Right lobe of liver (tissue), 6 donors: Measurements from ENCODE around the gene CCSER1. TPM values are rescaled to one million over a fixed set of nuclear protein-coding genes. Genes with fewer than 3 reads are reported as not detected.
A peak's percentile ranks its signal among the peaks of the same experiment; 100 is the strongest.

Experiments
- ATAC-seq, 4 donors: fragments of 200-7000 bp; cut with Tn5 transposase; one replicate each; pipeline ENCODE4 v1.9.1; 2020; ENCODE audit warnings: mild to moderate bottlenecking in 4 of 4, moderate library complexity in 4 of 4
- DNase-seq, 3 donors: peaks; one replicate each; pipeline ENCODE4 v3.0.0-alpha.2; 2020
- H3K27ac ChIP-seq, 3 donors: fragments of 200-600 bp; one replicate each; pipeline ENCODE4 v1.8.0; 2022
- H3K27me3 ChIP-seq, 2 donors: fragments of 200-600 bp; one replicate each; pipeline ENCODE4 v1.8.0; 2022
- H3K36me3 ChIP-seq, 4 donors: fragments of 200-600 bp; sonication (generic) in 1 of 4; one replicate each; pipeline versions ENCODE4 v1.5.1 to v1.8.0; 2017 to 2022; ENCODE audit warnings: control low read depth in 1 of 4
- H3K4me1 ChIP-seq, 4 donors: fragments of 200-600 bp; sonication (generic) in 1 of 4; one replicate each; pipeline versions ENCODE4 v1.5.1 to v1.8.0; 2017 to 2022; ENCODE audit warnings: control low read depth in 1 of 4
- H3K4me3 ChIP-seq, 3 donors: fragments of 200-600 bp; one replicate each; pipeline ENCODE4 v1.8.0; 2022
- H3K9me3 ChIP-seq, 4 donors: fragments of 200-600 bp; sonication (generic) in 1 of 4; one replicate each; pipeline versions ENCODE4 v1.5.1 to v1.8.0; 2017 to 2022; ENCODE audit warnings: control low read depth in 1 of 4
- POLR2A ChIP-seq: fragments of 450-650 bp; IDR thresholded peaks from one replicate; pipeline ENCODE4 v1.6.1; 2017; ENCODE audit warnings: antibody characterized with exemption, mild to moderate bottlenecking
- WGBS: methylation state at CpG from one replicate; pipeline ENCODE4 v1.1.6; 2018; ENCODE audit warnings: low coverage, low lambda C conversion rate; ENCODE audit not compliant: insufficient coverage; ENCODE audit errors: missing lambda C conversion rate; 5-methylcytosine and 5-hydroxymethylcytosine counted together
- intact Hi-C, 2 donors: fragments of 100-400 bp; cut with DNase I; formaldehyde crosslinking; loops; one replicate each; pipeline versions ENCODE4 v1.11.2 to v1.14.1; 2022
- total RNA-seq, 6 experiments: library from RNA; depleted of rRNA in 2 of 6; stranded (reverse); fragments of >200 nt in 2 of 6; fragmentation: NEBNext Ultra II Directional in 3 of 6; extraction: Animal tissue kit (Norgen Biotek cat#: 25700) in 3 of 6; gene quantifications; one replicate each; pipeline versions ENCODE4 v1.1.0 to v1.2.4, GENCODE V29; 2016 to 2023
- TF ChIP-seq, protein P1 (sequence below), 4 donors: fragments of 200-600 bp in 3 of 4; fragments of 450-650 bp in 1 of 4; IDR thresholded peaks; one replicate each; pipeline versions ENCODE4 v1.5.1 to v1.8.0; 2016 to 2022; ENCODE audit warnings: antibody characterized with exemption in 4 of 4, mild to moderate bottlenecking in 2 of 4
- donor health status: DM: no; HTN: yes; CAD: no.
- donor health status: DM: no; HTN: no; CAD: no.
- donor health status: DM: no; HTN: no; CAD: no.
- donor health status: DM: no; HTN: yes; CAD: no.
- donor health status: DM: no; HTN: yes; CAD: no.

Gene CCSER1
- total RNA-seq, 6 experiments from 2014 or later, result 0.15 to 1.00 (median 0.65) TPM

DNA sequence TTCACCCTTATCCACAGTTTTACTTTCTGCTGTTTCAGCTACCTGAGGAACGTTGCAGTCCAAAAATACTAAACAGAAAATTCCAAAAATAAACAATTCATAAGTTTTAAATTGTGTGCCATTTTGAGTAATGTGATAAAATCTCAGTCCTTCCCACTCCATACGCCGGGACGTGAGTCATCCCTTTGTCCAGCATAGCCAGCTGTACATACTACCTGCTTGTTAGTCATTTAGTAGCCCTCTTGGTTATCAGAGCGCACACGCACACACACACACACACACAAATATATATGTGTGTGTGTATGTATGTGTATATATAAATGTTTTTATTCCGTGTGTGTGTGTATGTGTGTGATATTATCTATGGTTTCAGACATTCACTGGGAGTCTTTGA is 4.8 kb upstream of the CCSER1 start:
- Histone ChIP-seq H3K4me1 (no peaks in the 10 kb centered on the region), H3K27ac (no peak overlapping the region), H3K4me3 (no peak overlapping the region), H3K9me3 (no peaks in the 10 kb centered on the region), H3K27me3 (no peaks in the 10 kb centered on the region), H3K36me3 (no peaks in the 10 kb centered on the region)
- TF ChIP-seq, protein P1, sequence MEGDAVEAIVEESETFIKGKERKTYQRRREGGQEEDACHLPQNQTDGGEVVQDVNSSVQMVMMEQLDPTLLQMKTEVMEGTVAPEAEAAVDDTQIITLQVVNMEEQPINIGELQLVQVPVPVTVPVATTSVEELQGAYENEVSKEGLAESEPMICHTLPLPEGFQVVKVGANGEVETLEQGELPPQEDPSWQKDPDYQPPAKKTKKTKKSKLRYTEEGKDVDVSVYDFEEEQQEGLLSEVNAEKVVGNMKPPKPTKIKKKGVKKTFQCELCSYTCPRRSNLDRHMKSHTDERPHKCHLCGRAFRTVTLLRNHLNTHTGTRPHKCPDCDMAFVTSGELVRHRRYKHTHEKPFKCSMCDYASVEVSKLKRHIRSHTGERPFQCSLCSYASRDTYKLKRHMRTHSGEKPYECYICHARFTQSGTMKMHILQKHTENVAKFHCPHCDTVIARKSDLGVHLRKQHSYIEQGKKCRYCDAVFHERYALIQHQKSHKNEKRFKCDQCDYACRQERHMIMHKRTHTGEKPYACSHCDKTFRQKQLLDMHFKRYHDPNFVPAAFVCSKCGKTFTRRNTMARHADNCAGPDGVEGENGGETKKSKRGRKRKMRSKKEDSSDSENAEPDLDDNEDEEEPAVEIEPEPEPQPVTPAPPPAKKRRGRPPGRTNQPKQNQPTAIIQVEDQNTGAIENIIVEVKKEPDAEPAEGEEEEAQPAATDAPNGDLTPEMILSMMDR (IDR thresholded peaks at IDR 0.05), result no peak
- no peak for TF ChIP-seq POLR2A
- no peak for DNase-seq
- ATAC-seq, result no peak
- 54% methylated on average over 7 of the region's 7 CpGs for WGBS
- intact Hi-C loops, result no loop called here

DNA sequence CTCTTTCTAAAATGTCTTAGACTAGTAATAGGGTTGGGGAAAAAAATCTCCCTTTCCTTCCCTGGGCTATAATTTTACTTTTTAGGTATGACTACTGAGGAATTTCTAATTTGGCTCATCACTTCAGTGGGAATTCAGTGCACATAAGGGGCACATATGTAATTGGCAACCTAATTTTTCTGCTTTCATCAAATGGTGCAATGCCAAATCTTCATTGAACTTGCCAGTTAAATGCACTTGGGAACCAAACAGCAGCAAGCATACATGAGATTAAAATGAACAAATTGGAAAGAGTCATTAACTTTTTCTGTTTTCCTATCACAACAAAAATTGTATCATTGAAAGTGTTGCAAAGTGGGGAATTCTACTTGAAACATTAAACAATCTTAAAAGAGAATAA is 2.9 kb upstream of the CCSER1 start:
- intact Hi-C loops, result no loop called here
- Histone ChIP-seq H3K4me1 (peaks cover 0 to 6% (median 0%) of the 10 kb centered on the region in 4 donors), H3K4me3 (no peak overlapping the region), H3K9me3 (no peaks in the 10 kb centered on the region), H3K27ac (no peak overlapping the region), H3K27me3 (no peaks in the 10 kb centered on the region), H3K36me3 (no peaks in the 10 kb centered on the region)
- ATAC-seq, result no peak
- no peak for DNase-seq
- TF ChIP-seq, protein P1 (IDR thresholded peaks at IDR 0.05), result no peak
- no peak for TF ChIP-seq POLR2A

DNA sequence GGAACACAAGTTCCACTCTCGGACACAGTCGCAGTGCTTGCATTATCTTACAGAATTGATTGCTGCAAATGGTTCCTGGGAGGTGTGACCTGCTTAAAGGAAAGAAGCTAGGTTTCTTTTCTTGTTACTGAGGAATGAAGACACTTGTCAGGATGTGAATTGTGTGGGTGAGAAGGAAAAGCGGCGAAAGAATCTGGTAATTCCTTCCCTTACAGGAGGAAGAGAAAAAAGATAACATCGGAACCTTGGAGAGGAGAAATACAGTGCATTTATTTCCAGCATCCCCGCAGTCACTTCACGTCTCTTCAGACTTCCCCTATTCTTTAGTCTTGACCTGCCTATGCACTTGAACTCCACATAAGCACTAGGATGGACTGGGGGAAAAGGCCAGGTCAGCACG is 389 bp upstream of the CCSER1 start:
- no peak for ATAC-seq
- TF ChIP-seq POLR2A, result no peak
- TF ChIP-seq, protein P1 (IDR thresholded peaks at IDR 0.05), result no peak
- H3K27ac ChIP-seq, result peak overlapping the region in 1 of 3 donors; percentile 65
- H3K4me1 ChIP-seq, result peaks cover 0 to 6% (median 0%) of the 10 kb centered on the region in 4 donors
- H3K9me3 ChIP-seq, result no peaks in the 10 kb centered on the region
- H3K27me3 ChIP-seq, result no peaks in the 10 kb centered on the region
- WGBS, result 9% methylated on average over 7 of the region's 8 CpGs
- H3K36me3 ChIP-seq, result no peaks in the 10 kb centered on the region
- intact Hi-C loops, result no loop called here
- DNase-seq, result no peak
- H3K4me3 ChIP-seq, result peak overlapping the region in 2 of 3 donors; percentile 41 to 62

DNA sequence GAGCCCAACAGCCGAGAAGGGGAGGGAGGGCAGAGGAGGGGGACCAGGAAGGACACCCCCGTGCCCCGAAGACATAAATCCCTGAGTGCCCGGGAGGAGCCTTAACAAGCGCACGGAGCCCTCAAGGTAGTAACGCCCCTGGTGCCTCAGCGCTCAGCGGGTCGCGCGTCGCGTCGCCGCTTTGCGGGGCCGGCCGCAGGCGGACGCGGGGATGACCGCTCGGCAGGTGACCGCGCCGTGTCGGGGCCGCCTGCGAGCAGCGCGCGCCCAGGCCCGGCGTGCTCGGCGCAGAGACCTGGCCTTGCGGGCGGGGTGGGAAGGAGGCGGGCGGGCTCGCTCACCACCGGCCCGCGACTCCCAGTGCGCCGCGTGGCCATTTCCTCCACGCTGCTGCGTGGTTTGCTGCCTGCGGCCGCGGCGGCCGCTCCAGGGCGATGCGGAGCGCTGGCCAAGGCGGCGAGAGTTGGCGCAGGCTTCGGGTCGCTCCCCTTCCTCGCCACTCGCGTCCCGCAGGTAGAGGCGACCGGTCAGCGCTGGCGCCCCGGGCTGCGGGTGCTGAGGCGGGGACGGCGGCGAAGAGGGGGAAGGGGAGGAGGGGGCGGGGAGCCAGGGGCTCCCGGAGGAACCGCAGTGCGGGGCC is 632 bp downstream of the CCSER1 start:
- H3K4me1 ChIP-seq, result peaks cover 0 to 6% (median 0%) of the 10 kb centered on the region in 4 donors
- TF ChIP-seq, protein P1 (IDR thresholded peaks at IDR 0.05), result no peak
- no peak for TF ChIP-seq POLR2A
- ATAC-seq (peak; percentile 40 to 66 (median 50)), DNase-seq (peak in 1 of 3 donors; percentile 48)
- H3K9me3 ChIP-seq, result no peaks in the 10 kb centered on the region
- H3K27me3 ChIP-seq, result no peaks in the 10 kb centered on the region
- intact Hi-C loops, result no loop called here
- 2% methylated on average over 23 of the region's 81 CpGs for WGBS
- H3K27ac ChIP-seq, result peak overlapping the region in 2 of 3 donors; percentile 43 to 65
- H3K36me3 ChIP-seq, result no peaks in the 10 kb centered on the region
- H3K4me3 ChIP-seq, result peak overlapping the region; percentile 35 to 62 (median 41)
